GM21423 (cell line): Measurements from ENCODE around the gene BIN1.
A peak's percentile ranks its signal among the peaks of the same experiment; 100 is the strongest.

Source experiments
- ATAC-seq: cut with Tn5 transposase; IDR thresholded peaks from one replicate; pipeline ENCODE4 v1.9.1; 2021; ENCODE audit warnings: mild to moderate bottlenecking, moderate library complexity; ENCODE audit not compliant: unreplicated experiment

BIN1 gene

DNA sequence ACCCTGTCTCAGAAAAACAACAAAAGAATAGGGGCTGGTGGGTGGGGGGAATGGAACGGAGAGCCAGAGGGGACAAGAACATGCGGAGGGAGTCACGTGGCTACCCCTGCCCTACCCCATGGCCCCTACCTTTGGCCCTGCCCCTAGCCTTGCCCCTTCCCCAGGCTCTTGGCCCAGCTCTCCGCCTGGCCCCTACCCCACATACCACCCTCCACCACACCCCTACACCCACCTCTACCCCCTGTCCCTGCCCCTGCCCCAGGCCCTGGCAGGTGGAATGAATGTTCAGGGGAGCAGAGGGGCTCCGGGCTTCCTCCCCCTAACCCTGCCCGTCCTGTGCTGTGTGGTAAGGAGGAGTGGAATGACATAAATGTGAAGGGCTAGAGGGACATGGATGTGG lies 15.1 kb downstream of the BIN1 start:
- ATAC-seq = no peak

DNA sequence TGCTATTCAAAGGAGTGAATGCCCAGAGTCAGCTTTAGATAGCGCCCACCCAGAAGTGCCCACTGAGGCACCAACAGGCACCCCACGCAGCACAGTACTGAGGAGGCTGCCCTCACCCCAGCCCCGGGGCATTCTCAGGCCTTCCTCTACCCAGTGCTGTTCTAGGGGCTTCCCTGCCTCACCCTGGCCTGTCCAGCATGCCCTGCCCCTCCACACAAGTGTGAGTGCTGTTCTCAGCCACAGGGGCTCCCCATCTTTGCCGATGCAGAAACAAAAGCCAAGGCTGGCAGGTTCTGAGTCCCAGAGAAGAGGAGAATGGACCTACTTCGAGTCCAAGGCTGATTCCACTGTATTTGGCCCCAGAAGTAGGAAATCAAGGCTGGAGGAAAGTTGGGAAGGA lies 15.8 kb downstream of the BIN1 start:
- no peak for ATAC-seq

DNA sequence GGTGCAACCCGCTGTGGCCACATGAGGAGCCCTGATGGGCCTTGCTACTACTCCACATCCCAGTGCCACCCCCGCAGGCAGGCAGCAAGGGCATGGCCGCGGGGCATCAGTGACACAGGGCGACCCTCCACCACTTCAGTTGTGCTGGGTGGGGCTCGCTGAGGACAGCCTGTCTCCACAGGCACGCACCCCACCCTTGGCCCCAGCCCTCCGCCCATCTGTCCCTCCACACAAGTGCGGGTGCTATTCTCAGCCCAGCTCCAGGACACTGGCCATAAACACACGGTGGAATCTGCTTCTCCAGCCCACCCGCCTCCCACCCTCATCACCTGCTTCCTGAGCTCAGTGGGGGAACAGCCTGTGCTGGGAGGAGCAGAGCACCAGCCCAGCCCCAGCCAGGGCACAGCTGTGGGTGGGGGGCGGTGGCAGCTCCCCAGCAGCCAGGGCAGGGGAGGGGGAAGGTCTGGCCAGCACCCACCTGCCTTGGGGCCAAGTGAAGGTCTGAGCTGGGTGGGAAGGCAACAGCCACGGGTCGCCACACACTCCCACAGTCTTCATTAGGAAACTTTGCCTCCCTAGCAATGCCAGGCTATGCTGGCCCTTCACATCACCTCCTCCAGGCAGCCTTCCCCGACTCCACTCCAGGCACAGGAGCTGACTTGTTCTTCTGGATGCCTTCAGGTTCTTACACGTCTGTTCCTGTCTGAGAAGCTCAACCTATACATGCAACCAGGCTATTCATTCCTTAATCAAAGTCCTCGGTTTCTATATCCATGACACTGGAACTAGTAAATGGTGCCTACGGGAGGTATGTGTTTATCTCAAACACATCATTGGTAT lies 16.5 kb downstream of the BIN1 start:
- ATAC-seq = no peak

DNA sequence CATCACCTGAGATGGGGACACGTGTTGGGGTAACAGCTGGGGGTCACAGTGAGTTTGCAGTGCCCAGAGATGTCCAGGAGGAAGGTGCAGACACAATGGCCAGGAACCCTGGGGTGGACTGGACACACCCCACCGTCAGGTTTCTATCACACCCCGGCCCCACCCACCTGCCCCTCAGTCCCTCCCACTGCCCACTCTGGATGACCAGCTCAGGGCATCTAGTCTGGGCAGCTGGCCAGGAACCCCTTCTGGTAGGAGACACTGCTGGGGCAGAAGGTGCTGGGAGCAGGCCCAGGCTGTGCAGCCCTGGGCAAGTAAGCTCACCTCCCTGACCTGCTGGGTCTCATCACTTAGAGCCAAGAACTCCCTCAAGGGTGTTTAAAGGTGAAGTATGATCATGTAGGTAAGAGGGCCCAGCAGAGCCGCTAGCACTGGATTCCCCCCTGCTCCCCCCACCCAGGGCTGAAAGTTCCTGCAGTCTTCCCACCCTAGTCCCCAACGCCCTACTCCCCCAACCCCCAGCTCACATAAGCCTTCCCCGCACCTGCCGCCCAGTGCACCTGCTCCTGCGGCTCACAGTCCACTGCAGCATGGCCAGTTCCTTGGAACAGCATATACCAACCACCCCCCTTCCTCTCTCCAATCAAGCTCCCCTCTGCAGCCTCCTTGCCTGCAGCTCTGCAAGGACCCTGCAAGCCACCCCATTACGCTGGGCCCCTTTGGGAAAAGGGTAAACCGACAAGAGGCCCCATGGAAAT lies 17.3 kb downstream of the BIN1 start:
- ATAC-seq = no peak

DNA sequence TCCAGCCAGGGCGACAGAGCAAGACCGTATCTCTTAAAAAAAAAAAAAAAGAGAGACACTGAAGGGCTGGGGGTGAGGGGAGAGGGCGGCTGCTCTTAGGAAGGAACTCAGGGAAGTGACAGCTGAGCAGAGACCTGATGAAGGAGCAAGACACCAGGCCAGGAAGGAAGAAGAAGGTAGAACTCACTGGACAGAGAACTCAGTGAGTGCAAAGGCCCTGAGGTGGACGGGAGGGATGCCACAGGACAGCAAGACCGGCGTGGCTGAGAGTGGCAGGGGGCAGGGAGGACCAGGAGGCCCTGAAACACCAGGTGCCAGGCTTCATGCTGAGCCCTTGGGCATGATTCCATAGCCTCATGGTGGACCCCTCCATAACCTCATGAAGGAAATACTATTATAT lies 18.2 kb downstream of the BIN1 start:
- ATAC-seq = no peak

DNA sequence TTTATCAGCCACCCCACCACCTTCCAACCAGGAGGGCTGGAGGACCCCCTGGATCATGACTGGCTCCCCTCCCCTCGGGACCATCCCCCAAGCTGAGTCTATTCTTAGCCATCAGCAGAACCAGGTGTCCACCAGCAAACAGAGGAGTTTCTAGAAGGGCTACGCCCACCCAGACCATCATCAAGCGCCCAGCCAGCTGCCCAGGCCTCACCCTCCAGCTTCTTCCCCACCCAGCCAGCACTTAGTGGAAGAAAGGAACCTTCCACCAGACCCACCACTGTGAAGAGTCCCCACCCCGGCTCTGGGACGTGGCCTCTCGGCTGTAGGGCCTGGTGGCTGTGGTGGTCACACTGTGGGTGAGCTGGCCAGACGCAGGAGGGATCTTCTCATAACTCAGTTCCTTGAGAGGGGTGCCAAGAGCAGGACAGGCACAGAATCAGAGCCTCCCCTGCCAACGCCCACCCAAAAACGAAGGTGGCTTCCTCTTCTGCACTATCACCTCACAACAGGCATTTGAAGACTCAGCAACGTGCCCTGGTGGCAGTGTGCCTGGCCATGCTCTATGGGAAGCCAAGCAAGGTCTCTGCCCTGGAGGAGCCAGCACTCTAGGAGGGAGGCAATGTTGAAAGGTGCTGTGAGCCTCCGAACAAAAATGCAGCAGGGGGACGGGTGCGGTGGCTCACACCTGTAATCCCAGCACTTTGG lies 19.0 kb downstream of the BIN1 start:
- no peak for ATAC-seq

DNA sequence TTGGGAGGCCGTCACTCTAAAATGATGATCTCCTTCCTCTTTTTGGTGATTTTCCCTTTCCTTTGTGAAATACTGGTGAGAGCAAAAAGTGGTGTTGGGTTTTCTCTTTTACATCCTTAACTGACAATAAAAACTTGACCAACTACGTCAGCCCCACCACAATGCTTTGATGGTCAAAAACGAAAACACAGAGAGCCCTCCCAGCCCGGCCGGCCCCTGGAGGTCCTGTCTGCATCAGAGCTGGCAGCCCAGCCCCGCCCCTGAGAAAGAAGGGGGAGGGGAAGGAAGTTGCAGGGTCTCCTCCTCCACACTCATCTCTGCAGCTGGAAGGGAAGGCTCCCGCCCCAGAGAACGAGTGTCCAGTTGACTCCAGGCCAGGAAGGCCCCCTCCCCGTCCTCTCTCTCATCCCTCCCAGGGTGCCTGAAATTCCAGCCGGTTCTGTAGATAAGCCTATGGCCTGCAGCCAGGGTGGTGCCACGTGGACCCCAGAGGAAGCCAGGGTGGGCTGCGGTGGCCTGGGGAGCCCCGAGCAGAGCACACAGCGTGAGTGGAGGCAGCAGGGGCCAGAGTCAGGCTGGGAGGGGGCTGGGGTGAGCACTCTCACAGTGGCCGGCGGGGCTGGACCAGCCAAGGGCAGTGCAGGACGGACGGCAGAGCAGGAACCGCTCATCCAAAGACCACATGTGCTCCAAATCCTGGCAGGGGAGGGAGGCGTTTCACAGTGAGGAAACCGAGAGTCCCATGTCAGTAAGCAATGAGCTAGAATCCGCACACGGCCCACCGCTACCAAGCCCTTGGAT lies 19.8 kb downstream of the BIN1 start:
- peak; percentile 61 for ATAC-seq

DNA sequence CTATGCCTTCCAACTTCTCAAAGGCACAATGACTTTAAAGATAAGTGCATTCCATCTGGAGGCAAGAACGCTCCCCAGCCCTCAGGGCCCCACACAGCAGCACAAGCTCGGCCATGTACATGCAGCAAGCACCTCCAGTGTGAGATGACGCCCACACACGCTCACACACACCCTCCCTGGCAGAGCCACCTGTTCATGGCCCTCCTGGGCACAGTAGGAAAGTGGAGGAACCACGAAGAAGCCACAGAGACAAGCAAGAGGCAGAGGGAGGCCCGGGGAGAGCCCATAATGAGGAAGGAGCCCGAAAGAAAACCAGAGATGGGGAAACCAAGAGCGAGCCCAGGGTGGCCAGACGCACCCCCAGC lies 21.7 kb downstream of the BIN1 start:
- no peak for ATAC-seq

DNA sequence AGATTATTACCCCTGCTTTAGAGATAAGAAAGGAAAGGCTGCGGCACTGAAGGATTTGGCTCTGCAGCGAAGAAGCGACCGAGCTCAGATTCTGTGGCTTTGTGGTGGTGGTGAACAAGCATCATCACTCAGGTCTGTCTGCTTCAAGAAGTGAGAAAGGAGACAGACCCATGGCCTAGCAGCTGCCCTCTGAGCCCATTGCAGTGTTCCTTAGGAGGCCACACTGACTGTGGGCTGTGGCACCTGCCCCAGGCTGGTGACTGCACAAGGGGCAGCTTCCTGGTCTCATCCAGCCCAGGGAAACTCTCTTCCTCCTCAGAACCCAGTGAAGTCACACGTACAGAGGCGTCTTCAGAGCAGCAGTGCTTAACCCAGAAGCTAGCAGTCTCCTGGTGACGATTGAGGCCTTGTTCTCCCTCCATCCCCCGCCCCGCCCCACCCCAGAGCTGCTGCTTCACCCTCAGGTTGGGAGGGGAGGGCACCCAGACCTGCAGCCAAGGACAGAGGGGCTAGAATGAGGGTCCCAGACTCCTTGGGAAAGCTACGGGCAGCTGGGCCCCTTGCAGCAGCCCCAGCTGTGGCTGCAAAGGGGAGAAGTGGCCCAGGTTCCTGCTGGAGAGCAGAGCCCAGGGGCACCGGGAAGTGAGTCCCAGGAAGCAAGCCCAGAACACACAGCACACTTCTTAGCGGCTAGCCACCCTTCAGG lies 22.2 kb downstream of the BIN1 start:
- ATAC-seq = no peak

DNA sequence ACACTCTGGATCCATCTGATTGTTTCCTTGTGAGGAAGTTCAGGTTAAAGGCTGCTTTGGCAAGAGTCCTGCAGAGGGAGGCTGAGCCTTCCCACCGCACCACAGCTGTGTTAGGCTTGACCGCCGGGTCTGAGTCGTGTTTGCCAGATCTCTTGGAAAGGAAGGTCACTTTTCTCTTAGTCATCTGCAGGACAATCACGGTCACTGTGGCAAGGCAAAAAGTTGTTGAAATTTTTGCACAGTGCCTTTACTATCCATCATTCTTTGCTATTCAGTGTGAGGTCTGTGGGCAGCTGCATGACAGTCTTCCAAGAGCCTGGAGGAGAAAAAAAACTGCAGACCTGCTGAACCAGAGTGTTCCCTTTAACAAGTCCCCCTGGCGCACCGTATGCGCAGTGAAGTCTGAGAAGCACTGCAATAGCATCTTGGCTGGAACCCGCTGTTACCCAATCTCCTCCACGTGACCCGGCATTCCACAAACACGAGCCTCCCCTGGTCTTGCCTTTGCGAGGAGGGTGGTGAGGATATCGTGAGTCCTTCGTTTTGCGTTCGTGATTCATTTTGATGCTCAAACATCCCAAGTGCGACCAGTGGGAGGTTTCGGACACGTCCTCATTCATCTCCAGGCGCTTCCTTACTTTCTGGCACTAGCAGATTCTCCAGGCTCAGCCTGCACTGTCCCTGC lies 23.0 kb downstream of the BIN1 start:
- ATAC-seq = no peak

DNA sequence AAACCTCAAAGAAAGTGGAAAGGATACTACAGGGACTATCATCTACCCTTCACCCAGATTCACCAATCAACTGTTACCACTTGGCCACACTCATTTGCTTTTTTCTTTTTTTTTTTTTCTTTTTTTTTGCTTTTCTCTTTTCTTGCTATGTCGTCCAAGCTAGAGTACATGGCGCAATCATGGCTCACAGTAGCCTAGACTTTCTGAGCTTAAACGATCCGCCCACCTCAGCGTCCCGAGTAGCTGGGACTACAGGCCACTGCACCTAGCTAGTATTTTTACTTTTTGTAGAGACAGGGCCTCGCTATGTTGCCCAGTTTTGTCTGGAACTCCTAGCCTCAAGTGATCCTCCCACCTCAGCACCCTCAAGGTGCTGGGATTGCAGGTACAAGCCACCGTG lies 24.0 kb downstream of the BIN1 start:
- no peak for ATAC-seq

DNA sequence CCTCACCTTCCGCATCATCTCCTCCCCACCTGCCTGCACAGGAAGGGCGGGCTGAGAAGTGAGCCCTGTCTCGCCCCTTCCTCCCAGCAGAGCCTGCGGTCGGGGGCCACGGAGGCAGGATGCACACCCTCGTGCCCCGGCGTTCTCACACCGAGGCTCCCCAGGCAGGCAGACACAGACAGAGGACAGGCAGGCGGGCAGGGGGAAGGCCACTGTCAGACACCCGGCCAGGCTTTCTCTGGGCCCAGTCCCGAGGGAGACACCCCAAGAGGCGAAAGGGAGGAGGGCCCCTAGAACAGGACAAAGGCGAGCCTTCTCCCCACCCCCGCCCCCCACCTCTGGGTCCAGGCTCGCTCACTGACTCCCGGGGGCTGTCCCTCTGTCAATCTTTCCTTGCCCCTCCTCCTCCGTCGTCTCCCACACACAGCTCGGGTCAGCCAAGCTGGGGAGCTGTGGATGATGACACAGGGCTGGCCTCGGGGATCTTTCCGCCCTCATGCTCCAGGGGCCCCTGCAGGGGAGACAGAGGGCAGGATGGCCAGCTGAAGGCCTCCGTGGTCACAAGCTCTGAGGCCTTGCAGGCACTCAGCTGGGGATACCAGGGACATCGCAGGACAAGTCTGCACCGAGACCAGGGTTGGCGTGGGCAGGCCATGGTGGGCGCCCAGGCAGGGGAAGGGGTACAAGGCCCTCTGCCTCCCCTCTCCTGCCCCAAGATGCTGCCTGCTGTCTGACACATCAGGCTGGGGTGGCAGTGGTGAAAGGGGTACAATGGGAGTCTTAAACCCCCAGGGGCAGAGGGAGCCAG lies 24.9 kb downstream of the BIN1 start:
- ATAC-seq = peak; percentile 63

DNA sequence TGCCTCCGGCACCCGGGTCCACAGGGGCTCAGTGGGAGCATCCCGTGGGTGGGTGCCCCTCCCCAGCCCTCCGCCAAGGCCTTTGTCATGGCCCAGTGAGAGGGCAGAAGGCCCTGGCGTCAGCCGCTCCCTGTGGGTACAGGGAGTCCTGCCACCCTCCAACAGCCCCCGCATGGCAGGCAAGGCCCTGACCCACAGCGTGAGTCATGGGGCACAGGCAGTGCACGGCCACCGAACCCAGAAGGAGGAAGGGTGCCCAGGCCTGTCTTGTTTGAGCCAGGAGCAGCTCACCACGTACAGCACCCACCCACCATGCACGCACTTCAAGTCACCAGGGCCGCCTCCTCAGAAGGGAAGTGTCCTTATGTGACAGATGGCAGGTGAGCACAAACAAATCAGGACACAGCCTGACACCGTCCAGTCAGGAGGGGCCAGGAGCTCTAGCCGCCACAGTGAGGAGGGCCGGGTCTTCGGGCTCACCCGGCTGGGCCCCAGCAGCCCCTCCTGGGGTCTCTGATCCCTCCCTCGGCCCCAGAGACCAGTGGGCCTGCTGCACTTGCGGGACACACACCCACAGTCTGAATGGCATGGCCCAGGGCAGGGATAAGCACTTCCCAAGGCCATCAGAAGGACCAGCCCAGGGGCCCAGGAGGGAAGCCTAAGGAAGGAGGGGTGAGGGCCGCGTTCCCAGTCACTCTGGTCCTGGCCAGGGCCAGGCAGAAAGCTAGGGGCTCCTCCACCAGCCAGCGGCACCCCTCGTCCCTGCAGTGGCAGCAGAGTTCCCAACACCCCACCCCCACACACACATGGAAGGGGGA lies 25.8 kb downstream of the BIN1 start:
- peak; percentile 37 for ATAC-seq

DNA sequence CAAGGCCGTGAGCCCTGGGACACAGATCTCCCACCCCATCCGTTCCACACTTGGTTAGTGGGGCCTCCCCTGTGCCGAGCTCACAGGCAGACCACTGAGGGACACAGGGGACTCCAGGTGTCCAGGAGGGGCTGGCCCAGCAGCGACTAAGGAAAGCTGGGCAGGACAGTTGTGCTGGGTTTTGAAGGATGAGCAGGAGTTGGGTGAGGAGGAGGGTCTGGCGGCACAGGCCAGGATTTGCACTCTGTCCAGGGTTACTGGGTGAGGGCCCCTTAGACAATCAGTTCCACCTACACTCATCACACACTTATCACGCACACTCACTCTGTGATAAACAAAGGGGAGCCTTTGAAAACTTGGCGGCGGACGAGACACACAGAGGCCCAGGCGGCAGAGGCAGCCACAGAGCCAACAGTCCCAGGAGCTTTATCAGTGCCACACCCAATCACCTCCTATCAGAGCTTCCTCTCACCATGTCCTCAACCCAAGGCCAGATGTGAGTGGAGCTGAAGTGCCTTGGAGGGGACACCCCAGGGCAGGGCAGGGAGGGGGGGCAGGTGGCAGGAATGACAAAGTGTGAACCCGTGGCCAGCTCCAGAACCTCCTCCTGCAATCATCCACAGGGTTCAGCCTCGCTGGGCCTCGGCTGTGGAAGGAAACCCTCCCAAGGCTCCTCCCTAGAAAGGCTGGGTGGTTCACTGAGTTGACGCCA lies 26.6 kb downstream of the BIN1 start:
- ATAC-seq = peak; percentile 12

DNA sequence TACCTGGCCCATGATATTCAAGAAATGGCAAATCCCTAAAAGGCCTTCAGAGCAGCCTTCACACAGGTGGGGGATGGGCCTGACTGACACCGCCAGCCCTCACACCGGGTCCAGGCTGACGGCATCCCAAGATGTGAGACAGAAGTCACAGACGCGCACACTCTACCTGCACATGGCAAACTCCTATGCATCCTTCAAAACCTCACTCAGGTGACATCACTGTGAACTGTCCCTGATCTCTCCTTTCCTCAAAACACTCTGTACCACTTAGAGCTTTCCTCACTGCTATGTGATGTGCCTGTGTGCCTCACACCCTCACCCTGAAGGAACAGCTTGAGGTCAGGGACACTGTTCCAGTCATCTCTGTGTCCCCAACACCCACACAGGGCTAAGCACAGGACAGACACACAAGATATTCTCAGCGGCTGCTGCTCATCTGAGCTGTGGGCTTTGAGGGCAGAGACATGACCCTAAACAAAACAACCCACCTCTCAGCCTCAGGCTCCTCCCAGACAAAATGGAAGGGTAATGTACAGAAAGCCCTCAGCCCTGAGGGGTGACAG lies 27.5 kb downstream of the BIN1 start:
- ATAC-seq = no peak

DNA sequence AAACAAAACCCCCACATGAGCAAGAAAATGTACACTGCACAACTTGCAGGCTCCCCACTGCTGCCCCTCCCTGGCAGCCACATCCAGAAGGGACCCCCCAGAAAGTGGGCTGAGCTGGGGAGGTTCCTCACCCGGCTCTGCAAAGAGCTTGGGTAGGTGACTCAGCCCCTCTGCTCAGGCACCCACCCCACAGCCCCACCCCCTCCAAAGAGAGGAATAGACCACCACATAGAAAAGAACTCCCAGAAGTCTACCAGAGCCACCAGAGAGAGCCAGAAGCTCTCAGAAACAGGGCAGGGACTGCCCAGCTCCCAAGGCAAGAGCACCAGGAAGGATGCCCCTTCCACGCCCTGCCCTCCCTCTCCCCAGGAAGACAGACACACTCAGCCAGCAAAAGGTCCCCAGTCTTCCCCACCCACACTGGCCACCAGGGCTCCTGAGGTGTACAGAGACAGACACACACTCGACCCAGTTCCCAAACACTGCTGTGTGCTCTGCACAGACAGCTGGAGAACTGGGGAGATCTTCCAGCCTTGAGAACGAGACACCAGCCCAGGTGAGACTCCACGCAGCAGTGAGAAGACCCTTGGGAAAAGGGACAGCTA lies 28.2 kb downstream of the BIN1 start:
- no peak for ATAC-seq

DNA sequence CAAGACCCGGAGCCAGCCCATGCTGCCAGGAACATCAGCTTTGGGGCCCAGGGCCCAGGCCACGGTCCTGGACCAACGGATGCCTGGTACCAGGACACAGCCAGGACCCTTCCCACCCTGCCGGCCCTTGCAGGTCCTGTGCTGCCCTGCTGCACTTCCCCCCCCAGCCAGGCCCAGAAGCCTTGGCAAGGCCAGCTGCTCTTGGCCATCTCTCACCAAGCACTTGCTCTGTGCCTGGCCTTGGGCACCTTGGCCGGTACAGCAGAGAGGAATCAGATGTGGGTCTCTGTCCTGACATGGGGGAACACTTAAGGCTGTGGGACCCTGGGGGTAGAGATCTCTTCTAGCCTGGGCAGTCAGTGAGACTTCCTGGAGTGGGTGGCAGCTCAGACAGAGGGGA lies 28.9 kb downstream of the BIN1 start:
- ATAC-seq = no peak
